ENCODE results near the gene SLC25A24.

GRCh38 chr1:108188801-108189200 lies 11.3 kb downstream of the SLC25A24 start:
- TF ChIP-seq CTCF (IDR thresholded peaks at IDR 0.05), result no peak
- no peak for TF ChIP-seq POLR2A (IDR thresholded peaks at IDR 0.05)

Measured in heart left ventricle (tissue), 13 donors.